ENCODE data around the gene NUP93. TPM values are rescaled to one million over a fixed set of nuclear protein-coding genes. Genes with fewer than 3 reads are reported as not detected.

The NUP93 gene
- total RNA-seq, 2 donors from 2014 or later, result 25.7 to 38.7 TPM

DNA sequence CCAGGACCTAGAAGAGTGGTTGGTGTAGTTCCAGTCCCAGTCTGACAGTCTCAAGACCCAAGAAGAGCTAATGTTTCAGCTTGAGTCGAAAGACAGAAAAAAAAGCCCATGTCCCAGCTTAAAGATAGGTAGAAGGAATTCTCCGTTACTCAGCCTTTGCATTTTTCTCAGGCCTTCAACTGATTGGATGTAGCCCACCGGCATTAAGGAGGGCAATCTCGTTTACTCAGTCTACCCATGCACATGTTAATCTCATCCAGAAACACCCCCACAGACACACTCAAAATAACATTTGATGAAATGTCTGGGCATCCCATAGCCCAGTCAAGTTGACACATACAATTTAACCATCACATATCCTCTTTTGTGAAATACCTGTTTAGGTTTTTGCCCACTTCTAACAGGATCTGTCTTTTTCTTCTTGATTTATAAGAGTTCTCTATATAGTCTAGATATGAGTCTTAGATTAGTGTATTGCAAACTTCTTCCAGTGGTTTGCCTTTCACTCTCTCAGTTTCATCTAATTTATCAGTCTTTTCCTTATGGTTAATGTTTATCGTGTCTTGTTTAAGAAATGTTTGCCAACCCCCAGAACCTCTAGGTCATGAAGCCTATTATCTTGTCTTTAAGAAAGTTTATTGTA, 7.6 kb upstream of the NUP93 start:
- no peaks in the 10 kb centered on the region for H3K36me3 ChIP-seq
- TF ChIP-seq, protein P1, sequence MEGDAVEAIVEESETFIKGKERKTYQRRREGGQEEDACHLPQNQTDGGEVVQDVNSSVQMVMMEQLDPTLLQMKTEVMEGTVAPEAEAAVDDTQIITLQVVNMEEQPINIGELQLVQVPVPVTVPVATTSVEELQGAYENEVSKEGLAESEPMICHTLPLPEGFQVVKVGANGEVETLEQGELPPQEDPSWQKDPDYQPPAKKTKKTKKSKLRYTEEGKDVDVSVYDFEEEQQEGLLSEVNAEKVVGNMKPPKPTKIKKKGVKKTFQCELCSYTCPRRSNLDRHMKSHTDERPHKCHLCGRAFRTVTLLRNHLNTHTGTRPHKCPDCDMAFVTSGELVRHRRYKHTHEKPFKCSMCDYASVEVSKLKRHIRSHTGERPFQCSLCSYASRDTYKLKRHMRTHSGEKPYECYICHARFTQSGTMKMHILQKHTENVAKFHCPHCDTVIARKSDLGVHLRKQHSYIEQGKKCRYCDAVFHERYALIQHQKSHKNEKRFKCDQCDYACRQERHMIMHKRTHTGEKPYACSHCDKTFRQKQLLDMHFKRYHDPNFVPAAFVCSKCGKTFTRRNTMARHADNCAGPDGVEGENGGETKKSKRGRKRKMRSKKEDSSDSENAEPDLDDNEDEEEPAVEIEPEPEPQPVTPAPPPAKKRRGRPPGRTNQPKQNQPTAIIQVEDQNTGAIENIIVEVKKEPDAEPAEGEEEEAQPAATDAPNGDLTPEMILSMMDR (IDR thresholded peaks at IDR 0.05), result no peak
- H3K4me3 ChIP-seq, result no peak overlapping the region
- ATAC-seq (ENCODE audit: insufficient number of reproducible peaks, low FRiP score, low read depth), result no peak
- no peaks in the 10 kb centered on the region for H3K4me1 ChIP-seq (ENCODE audit: control insufficient read depth in 1 of 2, low read depth in 2 of 2)
- H3K27ac ChIP-seq, result no peak overlapping the region
- H3K9me3 ChIP-seq, result no peaks in the 10 kb centered on the region
- H3K27me3 ChIP-seq (replicated peaks; ENCODE audit: insufficient read depth), result no peaks in the 10 kb centered on the region
- DNase-seq (ENCODE audit: low spot score), result no peak

DNA sequence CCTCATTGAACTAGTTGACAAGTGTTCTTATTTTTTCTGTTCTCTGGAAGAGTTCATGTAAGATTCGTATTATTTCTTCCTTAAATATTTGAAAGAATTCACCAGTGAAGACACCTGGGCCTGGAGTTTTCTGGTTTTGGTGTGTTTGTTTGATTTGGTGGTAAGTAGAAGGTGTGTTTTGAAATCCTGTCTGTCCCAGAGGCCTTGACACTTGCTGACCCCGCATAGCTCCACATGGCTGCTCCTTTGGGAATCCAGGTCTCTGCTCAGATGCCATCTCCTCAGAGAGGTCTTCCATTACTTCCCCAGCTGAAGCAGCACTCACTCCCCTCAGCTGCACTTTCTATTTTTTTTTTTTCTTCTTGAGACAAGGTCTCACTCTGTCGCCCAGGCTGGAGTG, 5.7 kb upstream of the NUP93 start:
- Histone ChIP-seq H3K4me1 (ENCODE audit: control insufficient read depth in 1 of 2, low read depth in 2 of 2) (peaks cover 8 to 17% of the 10 kb centered on the region in 2 donors), H3K27me3 (replicated peaks; ENCODE audit: insufficient read depth) (no peaks in the 10 kb centered on the region), H3K4me3 (no peak overlapping the region), H3K9me3 (no peaks in the 10 kb centered on the region), H3K27ac (no peak overlapping the region), H3K36me3 (no peaks in the 10 kb centered on the region)
- TF ChIP-seq, protein P1 (IDR thresholded peaks at IDR 0.05), result no peak
- DNase-seq (ENCODE audit: low spot score) (no peak), ATAC-seq (ENCODE audit: insufficient number of reproducible peaks, low FRiP score, low read depth) (no peak)

DNA sequence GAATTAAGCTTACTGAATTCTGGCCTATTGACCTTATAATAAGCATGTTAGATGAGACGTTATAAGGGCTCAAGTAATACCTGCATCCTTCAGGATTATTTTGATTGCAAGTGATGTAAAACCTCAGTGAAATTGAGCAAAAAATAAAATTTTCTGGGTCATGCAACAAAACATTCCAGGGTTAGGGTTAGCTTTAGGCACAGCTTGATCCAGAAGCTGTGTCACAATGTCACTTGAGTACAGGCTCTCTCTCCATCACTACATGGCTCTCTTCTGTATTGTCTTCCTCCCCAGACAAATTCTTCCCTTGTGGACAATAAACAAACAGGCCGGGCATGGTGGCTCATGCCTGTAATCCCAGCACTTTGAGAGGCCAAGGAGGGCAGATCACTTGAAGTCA, 3.6 kb upstream of the NUP93 start:
- no peak for ATAC-seq (ENCODE audit: insufficient number of reproducible peaks, low FRiP score, low read depth)
- H3K27me3 ChIP-seq (replicated peaks; ENCODE audit: insufficient read depth), result no peaks in the 10 kb centered on the region
- TF ChIP-seq, protein P1 (IDR thresholded peaks at IDR 0.05), result no peak

DNA sequence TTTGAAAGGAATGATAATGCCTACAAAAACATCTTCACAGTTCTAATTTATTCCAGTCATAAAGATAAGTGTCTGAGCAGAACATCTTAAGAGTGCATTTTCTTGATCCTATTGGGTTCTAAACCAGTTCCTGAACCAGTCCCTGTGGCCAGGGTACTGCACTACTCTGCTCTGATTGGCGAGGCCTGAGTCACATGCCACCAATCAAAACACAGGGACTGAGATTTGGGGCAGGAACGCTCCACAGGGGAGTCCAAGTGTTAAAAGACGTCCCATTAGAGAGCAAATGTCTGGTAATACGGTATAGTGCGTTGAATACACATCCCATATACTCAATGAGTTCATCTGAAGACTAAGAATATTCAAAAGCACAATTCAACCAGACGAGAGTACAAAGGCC, 3.0 kb upstream of the NUP93 start:
- no peak for DNase-seq (ENCODE audit: low spot score)
- Histone ChIP-seq H3K27me3 (replicated peaks; ENCODE audit: insufficient read depth) (no peaks in the 10 kb centered on the region), H3K27ac (no peak overlapping the region), H3K4me1 (ENCODE audit: control insufficient read depth in 1 of 2, low read depth in 2 of 2) (peaks cover 22 to 36% of the 10 kb centered on the region in 2 donors), H3K9me3 (no peaks in the 10 kb centered on the region), H3K36me3 (no peaks in the 10 kb centered on the region), H3K4me3 (no peak overlapping the region)
- no peak for ATAC-seq (ENCODE audit: insufficient number of reproducible peaks, low FRiP score, low read depth)
- TF ChIP-seq, protein P1 (IDR thresholded peaks at IDR 0.05), result no peak

More for the DNA sequence above, 3.6 kb upstream of the NUP93 start:
- Histone ChIP-seq H3K9me3 (no peaks in the 10 kb centered on the region), H3K36me3 (no peaks in the 10 kb centered on the region), H3K27ac (no peak overlapping the region), H3K4me3 (no peak overlapping the region), H3K4me1 (ENCODE audit: control insufficient read depth in 1 of 2, low read depth in 2 of 2) (peaks cover 20 to 32% of the 10 kb centered on the region in 2 donors)
- no peak for DNase-seq (ENCODE audit: low spot score)

DNA sequence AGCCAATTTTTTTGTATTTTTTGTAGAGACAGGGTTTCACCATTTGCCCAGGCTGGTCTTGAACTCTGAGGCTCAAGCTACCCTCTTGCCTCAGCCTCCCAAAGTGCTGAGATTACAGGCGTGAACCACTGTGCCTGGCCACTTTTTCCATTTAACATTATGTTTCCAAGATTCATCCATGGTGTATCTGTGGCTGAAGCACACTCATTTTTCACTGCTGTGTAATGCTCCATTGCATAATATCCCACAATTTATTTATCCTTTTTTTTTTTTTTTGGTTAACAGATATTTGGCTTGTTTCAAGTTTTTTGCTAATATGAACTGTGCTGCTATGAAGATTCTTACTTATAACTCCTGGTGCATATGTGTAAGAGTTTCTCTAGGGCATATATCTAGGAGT, 1.9 kb upstream of the NUP93 start:
- H3K9me3 ChIP-seq, result no peaks in the 10 kb centered on the region
- TF ChIP-seq, protein P1 (IDR thresholded peaks at IDR 0.05), result no peak
- peaks cover 22 to 36% of the 10 kb centered on the region in 2 donors for H3K4me1 ChIP-seq (ENCODE audit: control insufficient read depth in 1 of 2, low read depth in 2 of 2)
- H3K4me3 ChIP-seq, result no peak overlapping the region
- no peak overlapping the region for H3K27ac ChIP-seq
- H3K27me3 ChIP-seq (replicated peaks; ENCODE audit: insufficient read depth), result no peaks in the 10 kb centered on the region
- H3K36me3 ChIP-seq, result no peaks in the 10 kb centered on the region
- DNase-seq (ENCODE audit: low spot score) (no peak), ATAC-seq (ENCODE audit: insufficient number of reproducible peaks, low FRiP score, low read depth) (no peak)
